Left lobe of liver (tissue), 2 donors: ENCODE data around the gene TRNP1. TPM values are rescaled to one million over a fixed set of nuclear protein-coding genes. Genes with fewer than 3 reads are reported as not detected.

Experiments used
- ATAC-seq: fragments of 200-7000 bp; cut with Tn5 transposase; one replicate; pipeline ENCODE4 v1.9.1; 2020; ENCODE audit warnings: mild to moderate bottlenecking, moderate library complexity
- DNase-seq: peaks from one replicate; pipeline ENCODE4 v3.0.0-alpha.2; 2020; ENCODE audit warnings: low spot score
- total RNA-seq: library from RNA; stranded (reverse); gene quantifications from one replicate; pipeline ENCODE4 v1.2.1, GENCODE V29; 2021
- donor health status: DM: no; HTN: no; CAD: no; lungs with moderate emphysema.
- donor health status: DM: no; HTN: yes; CAD: no.

Gene TRNP1
- total RNA-seq, 1 donor from 2014 or later = 2.8 TPM

GRCh38 chr1:27000090-27000816, 6.8 kb downstream of the TRNP1 start:
- ATAC-seq (no peak), DNase-seq (no peak)

DNA sequence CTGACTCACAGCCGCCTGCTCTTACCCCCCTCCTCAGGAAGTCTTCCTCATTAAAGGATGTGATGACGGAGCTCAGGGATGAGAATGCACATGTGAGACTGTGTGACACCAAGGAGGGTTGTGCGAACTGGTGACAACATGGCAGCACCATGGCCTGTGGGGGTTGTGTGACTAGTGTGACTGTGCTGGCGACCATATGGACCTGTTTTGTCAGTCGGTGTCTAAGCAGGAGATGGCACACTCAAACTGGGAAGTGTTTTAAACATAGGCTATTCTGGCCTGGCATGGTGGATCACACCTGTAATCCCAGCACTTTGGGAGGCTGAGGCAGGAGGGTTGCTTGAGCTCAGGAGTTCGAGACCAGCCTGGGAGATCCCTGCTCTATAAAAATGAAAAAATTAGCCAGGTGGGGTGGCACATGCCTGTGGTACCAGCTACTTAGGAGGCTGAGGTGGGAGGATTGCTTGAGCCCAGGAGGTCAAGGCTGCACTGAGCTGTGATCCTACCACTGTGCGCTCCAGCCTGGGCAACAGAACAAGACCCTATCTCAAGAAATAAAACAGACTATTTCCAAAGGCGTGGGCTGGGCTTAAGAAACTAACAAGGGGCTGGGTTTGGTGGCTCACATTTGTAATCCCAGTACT, 7.4 kb downstream of the TRNP1 start:
- DNase-seq = no peak
- no peak for ATAC-seq

DNA sequence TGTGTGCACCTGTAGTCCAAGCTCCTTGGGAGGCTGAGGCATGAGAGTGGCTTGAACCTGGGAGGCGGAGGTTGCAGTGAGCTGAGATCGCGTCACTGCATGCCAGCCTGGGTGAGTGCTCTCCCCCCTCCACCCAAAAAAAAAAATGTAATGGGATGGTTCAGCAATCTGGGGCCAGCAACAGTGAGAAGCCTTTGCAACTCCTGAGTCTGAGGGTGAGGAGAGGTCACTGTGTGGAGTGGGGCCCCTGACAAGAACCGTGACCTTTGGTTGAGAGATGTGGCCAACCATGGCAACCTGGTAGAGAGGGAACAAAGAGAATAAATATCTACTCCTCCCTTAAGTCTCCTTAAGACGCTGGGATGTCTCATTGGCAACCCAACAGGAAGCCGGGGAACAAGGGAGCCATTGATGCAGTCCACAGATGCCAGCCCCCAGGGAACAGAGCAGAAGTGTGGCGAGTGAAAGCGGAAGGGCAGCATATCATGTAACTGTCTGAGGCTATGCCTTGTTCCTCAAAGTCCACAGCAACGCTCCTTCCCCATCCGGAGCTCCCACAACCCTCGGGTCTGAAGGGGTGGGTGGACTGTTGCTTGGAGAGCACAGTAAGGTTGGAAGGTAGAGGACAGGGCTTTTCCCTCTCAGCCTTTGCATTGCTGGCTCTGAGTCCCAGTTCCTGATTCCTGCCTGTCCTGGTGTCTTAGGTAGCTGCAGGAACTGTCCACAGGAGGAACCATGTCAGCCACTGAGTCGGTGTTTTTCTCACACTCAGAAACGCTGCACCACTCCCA, 8.3 kb downstream of the TRNP1 start:
- DNase-seq = no peak
- peak; percentile 35 for ATAC-seq

DNA sequence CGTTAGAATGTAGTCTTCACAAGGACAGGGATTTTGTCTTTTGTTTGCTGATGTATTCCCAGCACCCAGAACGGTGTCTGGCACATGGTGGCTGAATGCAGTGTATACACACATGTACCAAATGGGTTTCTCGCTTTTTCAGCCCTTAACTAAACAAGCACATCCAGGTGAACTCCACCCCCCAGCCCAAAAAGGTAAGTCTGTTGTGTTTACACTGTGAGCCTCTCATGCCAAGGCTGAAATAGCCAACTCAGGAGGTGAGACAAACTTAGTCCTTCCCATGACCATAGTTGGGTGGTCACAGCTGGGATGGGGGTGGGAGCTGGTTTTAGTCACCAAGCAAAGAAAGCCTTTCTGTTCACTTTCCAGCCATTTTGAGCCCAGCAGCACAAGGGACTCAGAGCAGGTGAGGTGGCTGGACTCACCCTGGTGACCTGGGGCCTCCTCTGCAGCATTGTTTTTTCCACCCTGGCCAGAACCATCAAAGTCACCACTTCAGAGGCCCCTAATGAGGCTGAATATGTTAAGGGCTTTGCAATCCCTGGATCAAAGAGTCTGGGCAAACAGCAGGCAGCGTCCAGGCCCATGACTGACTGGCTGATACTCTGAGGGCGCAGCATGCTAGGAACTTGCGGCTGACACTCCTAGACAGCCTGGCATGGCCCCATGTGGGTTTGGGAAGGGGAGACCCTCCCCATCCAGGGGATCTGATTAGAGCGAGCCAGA, 10.4 kb downstream of the TRNP1 start:
- ATAC-seq = no peak

DNA sequence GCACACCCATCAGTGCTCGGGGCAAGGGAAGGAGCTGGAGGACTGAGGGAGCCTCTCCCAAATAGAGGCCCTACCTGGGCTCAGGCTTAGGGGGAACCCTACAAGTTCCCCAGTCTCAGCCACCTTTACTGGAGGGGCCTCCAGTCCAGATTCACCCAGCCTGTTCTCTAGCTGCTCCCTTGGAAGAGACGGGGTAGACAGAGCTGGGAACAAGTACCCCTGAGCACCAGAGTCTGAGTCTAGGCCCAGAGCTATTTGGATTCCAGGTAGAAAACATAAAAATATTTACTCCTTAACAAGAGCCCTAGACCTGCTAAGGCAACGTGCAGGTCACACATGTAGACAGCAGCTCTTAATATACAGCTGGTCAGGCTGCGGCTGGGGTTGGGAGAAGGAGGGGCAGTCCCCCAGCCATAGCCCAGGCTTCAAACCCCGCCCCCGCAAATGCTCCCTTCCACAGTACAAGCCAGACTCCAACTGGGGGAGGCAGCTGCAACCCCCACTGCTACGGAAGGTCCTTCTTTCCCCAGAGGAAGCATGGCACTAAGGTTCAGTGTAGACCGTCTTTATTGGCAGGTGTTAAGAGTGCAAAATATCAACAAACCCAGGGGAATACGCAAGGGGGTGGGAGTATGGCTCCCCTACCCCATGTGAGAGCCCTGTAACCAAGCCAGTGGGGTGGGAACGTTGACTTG, 11.1 kb downstream of the TRNP1 start:
- DNase-seq = no peak
- ATAC-seq = no peak

More for the DNA sequence above, 10.4 kb downstream of the TRNP1 start:
- DNase-seq = no peak

DNA sequence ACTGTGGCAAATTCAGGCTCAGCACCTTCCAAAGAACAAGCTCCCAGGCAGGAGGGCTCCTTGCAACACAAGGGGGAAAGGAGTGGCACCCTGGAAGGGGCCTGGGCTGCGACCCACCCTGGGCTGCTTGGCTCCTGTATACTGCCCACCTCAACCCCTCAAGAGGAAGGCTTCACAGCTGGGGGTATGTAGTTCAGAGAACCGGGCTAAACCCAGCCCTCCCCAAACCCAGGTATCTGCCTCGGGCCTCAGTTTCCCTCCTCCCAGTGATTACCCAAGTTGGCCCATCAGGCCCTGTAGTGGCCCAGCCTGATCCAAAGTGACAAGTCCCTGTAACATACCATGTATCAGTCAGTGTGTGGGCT, 11.7 kb downstream of the TRNP1 start:
- no peak for ATAC-seq
- no peak for DNase-seq

DNA sequence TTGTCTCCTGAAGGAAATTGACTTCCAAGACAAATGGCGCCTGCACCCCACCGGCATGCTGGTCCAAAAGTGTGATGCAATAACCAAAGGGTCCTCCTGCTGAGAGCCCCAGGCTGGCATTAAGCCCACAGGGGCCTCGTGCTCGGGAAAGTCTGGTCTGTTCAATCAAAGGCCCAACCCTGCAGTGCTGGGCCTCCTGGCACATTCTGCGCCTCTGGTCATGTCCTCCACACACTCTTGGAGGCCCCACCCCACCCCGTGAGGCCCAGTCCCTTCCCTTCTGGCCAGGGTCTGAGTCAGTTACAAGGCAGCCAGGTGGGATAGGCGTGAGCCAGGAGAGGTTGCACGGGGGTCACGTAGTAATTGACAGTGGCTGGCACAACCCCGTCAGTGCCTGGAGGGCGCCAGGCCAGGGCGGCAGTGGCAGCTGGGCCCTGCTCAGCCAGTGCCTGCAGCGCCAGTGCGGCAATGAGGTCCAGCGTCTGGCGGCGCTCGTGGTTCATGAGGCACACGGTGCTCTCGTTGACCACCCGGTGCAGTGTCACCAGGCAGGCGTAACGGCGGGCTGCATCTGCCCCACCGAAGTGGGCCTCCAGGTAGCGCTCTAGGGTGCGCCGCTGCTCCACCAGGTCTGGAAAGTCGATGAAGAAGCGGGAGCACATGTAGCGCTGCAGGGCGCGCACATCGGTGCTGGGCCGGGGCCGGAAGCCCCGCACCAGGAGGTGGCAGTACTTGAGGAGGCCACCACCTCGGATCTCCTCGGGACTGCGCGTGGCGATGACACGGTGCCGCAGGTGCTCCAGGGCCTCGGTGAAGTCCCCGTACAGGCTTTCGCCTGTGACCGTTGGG, 12.4 kb downstream of the TRNP1 start:
- no peak for ATAC-seq
- DNase-seq = no peak

DNA sequence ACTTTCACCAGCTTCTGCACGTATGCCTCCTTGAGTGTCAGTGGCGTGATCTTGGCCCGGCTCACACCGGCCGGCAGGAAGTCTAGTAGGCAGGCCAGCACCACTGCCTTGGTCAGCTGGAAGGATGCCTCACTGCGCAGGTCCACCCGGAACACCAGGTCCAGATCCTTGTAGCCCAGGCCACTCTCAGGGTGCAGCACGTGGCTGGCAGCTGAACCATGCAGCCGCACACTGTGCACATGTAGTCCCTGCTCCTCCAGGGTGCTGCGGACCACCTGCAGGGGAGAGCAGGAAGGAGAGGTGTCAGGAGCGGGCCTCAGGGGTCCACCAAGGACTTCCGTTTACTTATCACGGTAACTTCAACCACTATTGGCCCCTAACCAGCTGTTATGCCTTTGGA, 13.2 kb downstream of the TRNP1 start:
- ATAC-seq (no peak), DNase-seq (no peak)

DNA sequence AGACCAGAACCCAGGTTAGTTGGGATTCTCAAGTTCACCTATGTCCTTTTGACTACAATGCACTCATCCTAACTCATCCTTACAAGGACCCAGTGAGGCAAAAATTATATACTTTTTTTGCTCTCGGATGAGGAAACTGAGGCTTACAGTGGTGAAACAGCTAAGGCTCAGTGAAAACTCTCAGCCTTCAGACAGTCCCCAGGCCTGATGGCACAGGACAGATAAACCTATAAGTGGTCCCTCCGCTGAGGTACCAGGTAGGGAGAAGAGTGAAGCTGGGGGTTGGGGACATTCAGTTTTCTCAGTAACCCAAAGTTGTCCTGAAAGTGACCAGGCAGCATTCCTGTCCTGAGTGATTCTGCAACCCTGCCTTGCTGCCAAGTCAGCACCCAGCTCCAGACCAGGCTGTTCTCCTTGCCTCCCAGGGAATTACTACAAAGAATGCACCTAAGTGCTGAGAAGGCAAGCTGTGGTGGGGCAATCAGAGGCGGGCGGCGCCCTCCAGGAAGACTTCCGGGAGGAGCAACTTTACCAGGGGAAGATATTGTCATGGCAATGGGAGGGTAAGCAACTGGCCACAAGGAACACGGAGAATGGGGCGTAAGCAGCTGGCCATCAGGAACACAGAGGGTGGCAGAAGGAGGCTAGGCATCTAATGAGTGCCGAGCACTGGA, 14.6 kb downstream of the TRNP1 start:
- DNase-seq (no peak), ATAC-seq (no peak)

GRCh38 chr1:27009601-27010197, 16.2 kb downstream of the TRNP1 start:
- ATAC-seq (no peak), DNase-seq (no peak)

DNA sequence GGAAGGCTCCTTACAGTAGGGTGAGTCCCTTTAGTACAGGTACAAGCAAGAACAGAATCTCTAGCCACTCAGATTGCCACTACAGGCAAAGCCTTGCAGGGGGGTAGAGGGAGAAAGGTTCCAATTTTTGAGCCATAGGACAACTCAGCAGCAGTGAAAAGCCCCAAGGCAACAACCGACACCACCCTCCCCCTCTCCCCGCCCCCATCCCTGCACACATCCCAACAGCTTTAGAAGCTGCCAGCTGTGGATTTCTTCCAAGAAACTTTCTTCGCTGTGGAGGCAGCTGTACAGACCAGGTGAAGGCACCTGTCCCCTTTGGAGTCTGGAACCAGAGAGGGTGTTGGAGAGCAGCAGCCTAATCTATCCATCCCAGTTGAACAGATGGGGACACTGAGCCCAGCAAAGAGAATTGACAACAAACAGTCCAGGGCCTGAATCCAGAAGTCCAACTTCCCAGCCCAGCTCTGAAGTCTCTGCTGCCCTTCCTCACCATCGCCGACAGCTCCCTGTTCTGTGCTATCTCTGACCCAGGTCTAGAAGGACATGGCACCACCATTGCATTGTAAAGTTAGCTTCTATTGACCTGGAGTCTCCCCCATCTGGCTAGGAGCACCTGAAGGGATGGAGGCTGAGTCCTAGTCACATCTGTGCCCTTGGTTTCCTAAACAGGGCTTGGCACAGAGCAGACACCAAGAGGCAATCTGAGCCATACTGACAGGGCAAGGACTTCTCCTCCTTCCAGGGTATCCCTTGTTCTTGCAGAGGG, 16.9 kb downstream of the TRNP1 start:
- ATAC-seq = no peak
- no peak for DNase-seq

DNA sequence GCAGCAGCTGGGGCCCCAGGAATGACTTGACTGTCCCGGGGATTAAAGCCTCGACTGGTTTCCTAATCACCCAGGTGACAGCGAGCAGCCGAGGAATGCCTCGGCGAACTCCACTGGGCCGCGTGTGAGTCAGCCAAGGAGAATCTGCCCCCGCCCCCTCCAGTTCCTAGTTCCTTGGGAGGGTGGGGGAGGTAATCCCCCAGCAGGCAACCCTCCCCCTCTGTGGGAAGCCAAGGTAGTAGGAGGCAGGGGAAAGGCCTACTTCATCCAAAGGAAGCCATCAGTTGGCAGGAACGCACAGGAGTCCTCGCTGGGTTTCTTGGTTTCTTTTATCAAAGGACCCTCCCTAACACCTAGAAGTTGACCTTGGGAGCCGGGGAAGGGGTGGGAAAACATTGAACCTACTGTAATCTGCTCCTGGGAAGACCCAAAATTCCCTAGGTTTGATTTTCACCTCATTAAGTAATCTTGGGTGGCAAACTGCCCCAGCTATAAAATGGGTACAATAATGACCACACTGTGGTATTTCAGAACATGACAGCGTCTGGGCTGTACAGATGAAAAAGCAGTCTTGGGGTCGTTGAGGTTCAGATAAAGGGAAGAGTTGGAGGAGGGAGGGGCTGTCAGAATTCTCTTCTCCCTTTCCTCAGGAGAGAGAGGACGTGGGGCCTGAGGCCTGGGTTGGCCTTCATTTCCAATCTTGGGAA, 17.7 kb downstream of the TRNP1 start:
- no peak for ATAC-seq

DNA sequence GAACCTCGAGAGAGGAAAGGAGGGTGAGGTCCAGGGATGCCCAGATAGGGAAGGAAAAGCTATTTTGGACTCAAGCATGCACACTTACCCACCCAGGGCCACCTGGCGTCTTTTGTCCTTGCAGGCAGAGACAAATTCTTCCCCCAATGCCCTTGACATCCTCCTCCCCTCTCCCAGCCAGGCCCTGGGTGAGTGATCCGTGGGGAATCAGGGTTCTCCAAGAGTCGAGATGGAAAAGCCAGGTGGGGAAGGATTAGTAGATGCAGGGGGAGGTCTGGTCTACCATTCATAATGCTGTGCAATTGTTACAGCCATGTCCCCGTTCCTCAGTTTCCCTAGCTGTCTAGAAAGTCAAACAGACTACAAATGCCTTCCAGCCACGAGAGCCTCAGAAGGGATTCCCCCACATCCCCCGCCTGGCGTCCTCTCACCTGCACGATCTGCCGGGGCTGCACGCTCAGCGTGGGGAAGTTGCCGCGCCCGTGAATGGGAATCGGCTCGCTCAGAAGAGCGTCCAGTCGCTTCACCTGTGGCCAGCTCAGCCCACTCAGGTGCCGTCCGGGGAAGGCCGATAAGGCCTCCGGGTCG, 18.6 kb downstream of the TRNP1 start:
- ATAC-seq (no peak), DNase-seq (no peak)

More for the DNA sequence above, 17.7 kb downstream of the TRNP1 start:
- no peak for DNase-seq

DNA sequence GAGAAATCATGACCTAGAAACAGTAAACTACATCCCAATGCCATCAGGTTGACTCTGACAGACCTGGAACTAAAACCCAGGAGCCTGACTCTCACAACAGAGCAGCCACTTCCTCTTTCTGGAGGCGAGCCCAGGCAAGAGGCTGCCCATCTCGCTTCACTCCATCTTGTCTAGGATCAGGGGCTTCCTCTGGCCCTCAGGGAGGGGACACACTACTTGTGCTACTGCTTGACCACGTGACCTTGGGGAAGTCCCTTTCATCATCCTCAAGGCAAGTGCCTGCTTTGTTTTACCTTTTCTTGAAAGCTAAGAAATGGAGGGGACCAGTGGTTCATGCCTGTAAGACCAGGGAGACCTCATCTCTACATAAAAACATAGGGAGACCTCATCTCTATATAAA, 21.8 kb downstream of the TRNP1 start:
- no peak for ATAC-seq
- DNase-seq = no peak

- no peak for ATAC-seq
- no peak for DNase-seq
Observed at GRCh38 chr1:27016376-27016775, 22.9 kb downstream of the TRNP1 start.

- ATAC-seq = no peak
Observed at GRCh38 chr1:27017207-27017606, 23.7 kb downstream of the TRNP1 start.

GRCh38 chr1:27018316-27018715, 24.8 kb downstream of the TRNP1 start:
- no peak for DNase-seq
- no peak for ATAC-seq

More at GRCh38 chr1:27017207-27017606, 23.7 kb downstream of the TRNP1 start:
- DNase-seq = no peak
